IMR-90 (cell line): ENCODE data around the gene CSRNP3. TPM values are rescaled to one million over a fixed set of nuclear protein-coding genes. Genes with fewer than 3 reads are reported as not detected.

Experiments
- ATAC-seq: fragments of 200-7000 bp; cut with Tn5 transposase; 2 replicates; pipeline ENCODE4 v1.9.1; 2020; ENCODE audit warnings: low read depth, mild to moderate bottlenecking, moderate library complexity
- BruUV-seq: library from RNA; stranded (reverse); fragments of 400-500 nt; replicated peaks from 2 replicates; lab custom pipeline; 2021; lab: Mats Ljungman, UMichigan
- CTCF ChIA-PET: fragments of 300-600 bp; formaldehyde crosslinking; extraction: SDS; loops from one replicate; lab custom pipeline; 2021; ENCODE audit warnings: antibody characterized with exemption; lab: Yijun Ruan, JAX
- POLR2A ChIA-PET: fragments of 300-600 bp; sonication (Branson Sonifier 250); formaldehyde crosslinking; loops from one replicate; lab custom pipeline; 2022; ENCODE audit warnings: antibody characterized with exemption; ENCODE audit not compliant: unreplicated experiment; lab: Charles Lee
- DNase-seq: peaks from one replicate; pipeline ENCODE4 v3.0.0; 2013
- H2AFZ ChIP-seq: replicated peaks from 2 replicates; pipeline ENCODE3; 2013; ENCODE audit warnings: low read length, mild to moderate bottlenecking; ENCODE audit not compliant: poor library complexity
- H2AK5ac ChIP-seq: 2 replicates; pipeline ENCODE4 v1.6.1; 2013; ENCODE audit warnings: low read depth, low read length, inconsistent platforms
- H2AK9ac ChIP-seq: replicated peaks from 2 replicates; pipeline ENCODE3; 2013; ENCODE audit warnings: mild to moderate bottlenecking, low read depth, low read length, moderate library complexity; ENCODE audit not compliant: poor library complexity
- H2BK120ac ChIP-seq: 2 replicates; pipeline ENCODE4 v1.6.1; 2013; ENCODE audit warnings: low read depth, low read length, inconsistent platforms
- H2BK15ac ChIP-seq: 3 replicates; pipeline ENCODE4 v1.6.1; 2013; ENCODE audit warnings: low read depth, low read length, inconsistent platforms
- H2BK20ac ChIP-seq: 2 replicates; pipeline ENCODE4 v1.6.1; 2013; ENCODE audit warnings: low read depth, mild to moderate bottlenecking, inconsistent platforms, low read length, moderate library complexity
- H2BK5ac ChIP-seq: 2 replicates; pipeline ENCODE4 v1.6.1; 2013; ENCODE audit warnings: mild to moderate bottlenecking, low read depth, low read length, inconsistent platforms; ENCODE audit not compliant: poor library complexity, severe bottlenecking
- H3K14ac ChIP-seq: replicated peaks from 2 replicates; pipeline ENCODE4 v1.6.1; 2013; ENCODE audit warnings: low read depth, low read length, inconsistent platforms
- H3K18ac ChIP-seq: 2 replicates; pipeline ENCODE4 v1.6.1; 2013; ENCODE audit warnings: low read depth, low read length, control low read depth
- H3K23ac ChIP-seq: 2 replicates; pipeline ENCODE4 v1.6.1; 2013; ENCODE audit warnings: low read depth, low read length, inconsistent platforms
- H3K27ac ChIP-seq: 2 replicates; pipeline ENCODE4 v1.5.1; 2013; ENCODE audit warnings: mild to moderate bottlenecking, control low read depth, low read length; ENCODE audit not compliant: insufficient read depth
- H3K27me3 ChIP-seq: 2 replicates; pipeline ENCODE4 v1.6.1; 2013; ENCODE audit warnings: low read length; ENCODE audit not compliant: control insufficient read depth, insufficient read depth
- H3K36me3 ChIP-seq: 2 replicates; pipeline ENCODE4 v1.6.1; 2013; ENCODE audit warnings: low read length, mixed read lengths; ENCODE audit not compliant: control insufficient read depth, insufficient read depth
- H3K4ac ChIP-seq: 2 replicates; pipeline ENCODE4 v1.6.1; 2013; ENCODE audit warnings: low read depth, low read length, inconsistent platforms
- H3K4me1 ChIP-seq: 2 replicates; pipeline ENCODE4 v1.6.1; 2013; ENCODE audit warnings: low read length, mixed read lengths; ENCODE audit not compliant: control insufficient read depth, insufficient read depth
- H3K4me2 ChIP-seq: 2 replicates; pipeline ENCODE4 v1.6.1; 2013; ENCODE audit warnings: low read depth, mild to moderate bottlenecking, control low read depth, low read length, moderate library complexity
- H3K4me3 ChIP-seq: 2 replicates; pipeline ENCODE4 v1.5.1; 2013; ENCODE audit warnings: low read depth, mild to moderate bottlenecking, control low read depth, low read length, moderate library complexity; ENCODE audit not compliant: insufficient read depth
- H3K56ac ChIP-seq: 2 replicates; pipeline ENCODE4 v1.6.1; 2013; ENCODE audit warnings: low read length, inconsistent platforms; ENCODE audit not compliant: insufficient read depth; ENCODE audit errors: extremely low read depth
- H3K79me1 ChIP-seq, 2 experiments: 2 replicates each; pipeline ENCODE4 v1.6.1; 2013; ENCODE audit warnings: low read length in 2 of 2, inconsistent platforms in 1 of 2, low read depth in 1 of 2
- H3K9ac ChIP-seq: 2 replicates; pipeline ENCODE4 v1.6.1; 2013; ENCODE audit warnings: low read depth, low read length, control low read depth
- H3K9me1 ChIP-seq: 2 replicates; pipeline ENCODE4 v1.6.1; 2013; ENCODE audit warnings: low read length, inconsistent platforms; ENCODE audit not compliant: insufficient read depth
- H3K9me3 ChIP-seq: 2 replicates; pipeline ENCODE4 v1.6.1; 2013; ENCODE audit warnings: low read length; ENCODE audit not compliant: control insufficient read depth, insufficient read depth
- H4K20me1 ChIP-seq: 2 replicates; pipeline ENCODE4 v1.6.1; 2013; ENCODE audit warnings: low read length, inconsistent platforms; ENCODE audit not compliant: insufficient read depth
- H4K5ac ChIP-seq: 2 replicates; pipeline ENCODE4 v1.6.1; 2013; ENCODE audit warnings: mild to moderate bottlenecking, low read depth, low read length, control low read depth
- H4K8ac ChIP-seq, 2 experiments: 2 replicates each; pipeline ENCODE4 v1.6.1; 2013; ENCODE audit warnings: low read depth in 2 of 2, low read length in 2 of 2, control low read depth in 1 of 2, inconsistent platforms in 1 of 2
- H4K91ac ChIP-seq: 2 replicates; pipeline ENCODE4 v1.6.1; 2013; ENCODE audit warnings: low read depth, low read length, inconsistent platforms; ENCODE audit not compliant: insufficient read depth
- MAFK ChIP-seq: IDR thresholded peaks from 2 replicates; pipeline ENCODE4 v1.6.1; 2012; ENCODE audit warnings: low read depth, low read length, improper control_type of control experiment
- MAZ ChIP-seq: IDR thresholded peaks from 2 replicates; pipeline ENCODE4 v1.6.1; 2012; ENCODE audit warnings: low read depth, mild to moderate bottlenecking, low read length, improper control_type of control experiment, moderate library complexity, borderline replicate concordance
- RCOR1 ChIP-seq: IDR thresholded peaks from 2 replicates; pipeline ENCODE4 v1.6.1; 2012; ENCODE audit warnings: mild to moderate bottlenecking, low read length, improper control_type of control experiment; ENCODE audit not compliant: insufficient replicate concordance
- USF2 ChIP-seq: fragments of 150-350 bp; IDR thresholded peaks from 2 replicates; pipeline ENCODE4 v1.6.1; 2017; ENCODE audit warnings: mild to moderate bottlenecking, antibody characterized with exemption, low read length, low read depth
- WGBS, 2 experiments: methylation state at CpG; one replicate each; pipeline versions ENCODE4 v1.1.5 to v1.1.7; 2013; ENCODE audit warnings: missing lambda C conversion rate in 2 of 2; ENCODE audit not compliant: insufficient read length in 1 of 2; ENCODE audit errors: extremely low coverage in 2 of 2; 5-methylcytosine and 5-hydroxymethylcytosine counted together
- dilution Hi-C: fragments of 300-500 bp; cut with HindIII; formaldehyde crosslinking; loops from one replicate; pipeline ENCODE4 v1.14.3; 2018; ENCODE audit warnings: low sequenced_read_pairs; ENCODE audit not compliant: unreplicated experiment
- in situ Hi-C: fragments of 300-500 bp; cut with MboI; formaldehyde crosslinking; loops from 3 replicates; pipeline ENCODE4 v1.14.3; 2019; ENCODE audit warnings: low sequenced_read_pairs, inconsistent platforms, mixed read lengths
- intact Hi-C: fragments of 100-400 bp; cut with micrococcal nuclease; formaldehyde crosslinking; loops from 2 replicates; pipeline ENCODE4 v1.10.0; 2022
- polyA plus RNA-seq, 3 experiments: library from polyadenylated mRNA; depleted of rRNA; stranded (reverse); fragments of >200 nt; gene quantifications; 2 replicates each; pipeline ENCODE4 v1.2.3, GENCODE V29; 2012; ENCODE audit warnings: low replicate concordance in 1 of 3
- total RNA-seq: library from RNA; depleted of rRNA; stranded (reverse); fragments of >200 nt; gene quantifications from 2 replicates; pipeline ENCODE4 v1.2.3, GENCODE V29; 2012
- TF ChIP-seq, protein P1 (sequence below): fragments of 150-350 bp; IDR thresholded peaks from 2 replicates; pipeline ENCODE4 v1.6.1; 2016; ENCODE audit warnings: low read depth, mild to moderate bottlenecking, low read length, moderate library complexity, borderline replicate concordance

Gene CSRNP3
- total and polyA plus RNA-seq, 2 of the 4 experiments (the other 2 are of a cell fraction) = 0.21 to 0.72 TPM

GRCh38 chr2:165535471-165535870 lies 66.0 kb downstream of the CSRNP3 start:
- no TSS peak for BruUV-seq
- in situ Hi-C loops = no loop called here
- Histone ChIP-seq H3K4ac (no peak overlapping the region), H3K23ac (no peak overlapping the region), H3K9ac (no peak overlapping the region), H3K4me3 (no peak overlapping the region), H2BK5ac (no peak overlapping the region), H3K27ac (no peak overlapping the region), H4K5ac (no peak overlapping the region), H4K8ac (no peak overlapping the region), H4K20me1 (no peaks in the 10 kb centered on the region), H3K4me2 (no peak overlapping the region), H3K9me1 (no peaks in the 10 kb centered on the region), H2BK120ac (no peak overlapping the region), H3K56ac (no peak overlapping the region), H4K91ac (no peak overlapping the region), H3K79me1 (no peaks in the 10 kb centered on the region), H2BK20ac (no peak overlapping the region), H2AFZ (no peak overlapping the region), H3K36me3 (no peaks in the 10 kb centered on the region), H3K9me3 (no peaks in the 10 kb centered on the region), H3K18ac (no peak overlapping the region), H3K14ac (no peak overlapping the region), H2AK5ac (no peak overlapping the region), H2BK15ac (no peak overlapping the region), H3K4me1 (no peaks in the 10 kb centered on the region), H2AK9ac (no peak overlapping the region), H3K27me3 (no peaks in the 10 kb centered on the region)
- DNase-seq = no peak
- dilution Hi-C loops = no loop called here
- intact Hi-C loops = no loop called here
- ChIA-PET POLR2A (no interaction called here), CTCF (no interaction called here)
- WGBS, 2 experiments = no CpG with 5 or more reads among the region's 2 CpGs
- no peak for ATAC-seq
- TF ChIP-seq RCOR1 (no peak), USF2 (no peak), MAZ (no peak), MAFK (no peak)
- TF ChIP-seq, protein P1, sequence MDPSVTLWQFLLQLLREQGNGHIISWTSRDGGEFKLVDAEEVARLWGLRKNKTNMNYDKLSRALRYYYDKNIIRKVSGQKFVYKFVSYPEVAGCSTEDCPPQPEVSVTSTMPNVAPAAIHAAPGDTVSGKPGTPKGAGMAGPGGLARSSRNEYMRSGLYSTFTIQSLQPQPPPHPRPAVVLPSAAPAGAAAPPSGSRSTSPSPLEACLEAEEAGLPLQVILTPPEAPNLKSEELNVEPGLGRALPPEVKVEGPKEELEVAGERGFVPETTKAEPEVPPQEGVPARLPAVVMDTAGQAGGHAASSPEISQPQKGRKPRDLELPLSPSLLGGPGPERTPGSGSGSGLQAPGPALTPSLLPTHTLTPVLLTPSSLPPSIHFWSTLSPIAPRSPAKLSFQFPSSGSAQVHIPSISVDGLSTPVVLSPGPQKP = no peak
